ENCODE measurements around the gene STK40.

GRCh38 chr1:36377791-36378492 lies 7.8 kb downstream of the STK40 start:
- TF ChIP-seq CTCF (IDR thresholded peaks at IDR 0.05) (no peak), POLR2A (IDR thresholded peaks at IDR 0.05) (no peak)
